KMS-11 (cell line): ENCODE results near the gene UNC93A.
"Not testable (repeated sequence)": the region's sequence is repeated elsewhere in the genome, so short reads cannot be mapped to it uniquely, and the experiment has no call there.

ENCODE experiments used
- H2AFZ ChIP-seq: fragments of 200-600 bp; sonication (generic); 2 replicates; pipeline ENCODE4 v1.6.1; 2016; ENCODE audit warnings: antibody characterized with exemption, mixed run types, low read depth
- H3K27ac ChIP-seq: fragments of 200-600 bp; sonication (generic); 2 replicates; pipeline ENCODE4 v1.6.1; 2016; ENCODE audit warnings: mild to moderate bottlenecking, mixed run types
- H3K27me3 ChIP-seq: fragments of 200-600 bp; sonication (generic); 2 replicates; pipeline ENCODE4 v1.6.1; 2017; ENCODE audit warnings: mild to moderate bottlenecking, low read depth, mixed run types, moderate library complexity; ENCODE audit not compliant: insufficient read depth
- H3K36me3 ChIP-seq: fragments of 200-600 bp; sonication (generic); 2 replicates; pipeline ENCODE4 v1.6.1; 2017; ENCODE audit warnings: mild to moderate bottlenecking, mixed run types; ENCODE audit not compliant: insufficient read depth
- H3K4me1 ChIP-seq: fragments of 200-600 bp; sonication (generic); 2 replicates; pipeline ENCODE4 v1.6.1; 2016; ENCODE audit warnings: mild to moderate bottlenecking, low read depth, mixed run types; ENCODE audit not compliant: poor library complexity, severe bottlenecking
- H3K4me2 ChIP-seq: fragments of 200-600 bp; sonication (generic); 2 replicates; pipeline ENCODE4 v1.7.0; 2016; ENCODE audit warnings: mild to moderate bottlenecking, mixed run types
- H3K4me3 ChIP-seq: fragments of 200-600 bp; sonication (generic); IDR thresholded peaks from 2 replicates; pipeline ENCODE4 v1.6.1; 2017; ENCODE audit warnings: low read depth, low read length, mixed read lengths; ENCODE audit not compliant: insufficient read depth
- H3K79me2 ChIP-seq: fragments of 200-600 bp; sonication (generic); 2 replicates; pipeline ENCODE4 v1.6.1; 2016; ENCODE audit warnings: low read depth, mixed run types; ENCODE audit not compliant: insufficient read depth
- H3K9ac ChIP-seq: fragments of 200-600 bp; sonication (generic); 2 replicates; pipeline ENCODE4 v1.6.1; 2016; ENCODE audit warnings: mild to moderate bottlenecking, mixed run types
- H4K20me1 ChIP-seq: fragments of 200-600 bp; sonication (generic); 2 replicates; pipeline ENCODE4 v1.6.1; 2016; ENCODE audit warnings: mild to moderate bottlenecking, mixed run types; ENCODE audit not compliant: insufficient read depth
- CTCF ChIP-seq: fragments of 200-600 bp; sonication (generic); conservative IDR thresholded peaks from 2 replicates; pipeline ENCODE4 v1.6.1; 2017; ENCODE audit warnings: low read depth, mild to moderate bottlenecking, antibody characterized with exemption, low read length, moderate library complexity, mixed read lengths

UNC93A gene

DNA sequence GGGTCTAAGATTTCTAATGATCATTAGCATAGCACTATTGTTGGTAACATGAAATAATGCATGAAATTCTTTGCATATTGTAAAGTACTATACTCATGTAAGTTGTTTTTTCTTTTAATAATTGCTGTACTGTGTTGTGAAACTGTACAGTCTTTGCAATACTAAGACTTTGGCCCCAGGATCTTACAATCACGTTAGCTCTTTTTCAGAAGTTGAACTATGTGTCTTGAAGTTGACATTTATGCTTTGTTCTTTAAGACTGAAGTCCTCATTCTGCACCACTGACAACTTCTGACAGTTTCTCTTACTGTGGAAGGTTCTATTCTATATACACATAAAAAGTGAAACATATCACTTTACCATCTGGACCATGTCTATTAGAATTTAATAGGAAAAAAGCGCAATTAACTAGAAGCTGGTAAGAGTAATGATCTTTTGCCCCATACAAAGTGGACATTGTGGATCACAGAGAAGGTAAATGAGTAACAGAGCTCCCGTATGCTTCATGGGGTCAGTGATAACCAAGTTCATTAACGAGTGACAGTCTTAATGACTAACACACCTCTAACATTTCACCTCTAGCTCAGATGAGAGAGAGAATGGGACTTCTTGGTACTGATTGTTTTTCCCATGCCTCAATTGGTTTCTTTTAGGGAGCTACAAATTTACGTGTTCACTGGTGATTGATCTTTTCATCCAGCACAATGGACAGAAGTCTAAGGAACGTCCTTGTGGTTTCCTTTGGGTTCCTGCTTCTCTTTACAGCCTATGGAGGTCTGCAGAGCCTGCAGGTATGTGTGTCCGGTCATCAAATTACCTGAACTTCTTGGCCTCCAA, at the start of gene UNC93A:
UNC93A (plus strand) TSS at position 530 of the 837 bp plus-strand sequence; CDS start at position 705, 175 bp downstream.
- no peak for TF ChIP-seq CTCF
- H3K27me3 ChIP-seq: no peaks in the 10 kb centered on the region

DNA sequence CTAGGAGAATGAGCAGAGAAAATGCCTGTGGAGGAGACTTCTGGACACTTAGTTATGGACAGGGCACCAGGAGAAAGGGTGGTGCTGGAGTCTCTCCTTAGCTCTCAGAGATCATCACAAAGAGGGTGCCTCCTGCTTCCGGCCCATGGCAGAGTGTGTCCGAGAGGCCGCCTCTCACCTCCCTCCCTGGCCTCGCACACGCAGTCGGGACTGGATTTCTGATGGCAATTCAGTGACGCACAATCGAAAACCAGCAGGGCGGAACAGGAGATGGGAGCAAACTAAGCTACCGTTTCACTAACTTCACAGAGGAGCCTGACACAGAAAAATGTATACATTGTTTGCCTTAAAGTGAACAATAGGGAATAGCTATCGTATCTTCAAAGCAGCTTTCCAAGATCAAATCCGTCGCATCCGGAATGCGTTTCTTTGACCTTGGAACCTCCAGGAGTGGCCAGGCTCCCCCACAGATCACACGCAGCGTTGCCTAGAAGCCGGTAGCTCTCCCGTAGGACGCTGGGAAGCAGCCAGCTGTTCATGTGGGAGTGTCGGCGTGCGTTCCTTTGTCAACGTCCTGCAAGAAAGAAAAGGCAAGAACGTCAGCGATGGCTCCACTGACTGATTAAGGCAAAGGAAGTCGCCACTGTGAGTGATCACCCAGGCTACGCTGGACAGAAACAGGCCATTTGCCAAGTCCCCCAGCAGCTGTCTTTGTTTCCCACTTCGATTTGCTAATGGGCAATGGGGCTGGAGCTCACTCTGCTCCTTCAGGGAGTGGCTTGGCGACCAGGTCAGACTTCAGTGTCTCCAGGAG, 49.6 kb upstream of the UNC93A start:
- not testable (repeated sequence) for H3K27ac ChIP-seq, H3K4me3 ChIP-seq, H2AFZ ChIP-seq, H3K4me2 ChIP-seq, H3K9ac ChIP-seq, H3K27me3 ChIP-seq, H3K79me2 ChIP-seq, H4K20me1 ChIP-seq, H3K36me3 ChIP-seq, H3K4me1 ChIP-seq

More for the DNA sequence above, at the start of gene UNC93A:
- H3K27ac ChIP-seq: no peak within 1 kb of the TSS
- no peak within 1 kb of the TSS for H3K4me3 ChIP-seq
- H3K4me2 ChIP-seq: no peak within 1 kb of the TSS
- H3K9ac ChIP-seq: no peak within 1 kb of the TSS
- H2AFZ ChIP-seq: no peak within 1 kb of the TSS
- H3K36me3 ChIP-seq: no peaks in the 10 kb centered on the region
- no peaks in the 10 kb centered on the region for H3K4me1 ChIP-seq
- H4K20me1 ChIP-seq: no peaks in the 10 kb centered on the region
- no peaks in the 10 kb centered on the region for H3K79me2 ChIP-seq

GRCh38 chr6:167242135-167242506, 49.0 kb upstream of the UNC93A start:
- H3K4me3 ChIP-seq, H3K79me2 ChIP-seq, H3K36me3 ChIP-seq, H3K27ac ChIP-seq, H3K4me1 ChIP-seq, H4K20me1 ChIP-seq, H3K27me3 ChIP-seq, H2AFZ ChIP-seq, H3K4me2 ChIP-seq, H3K9ac ChIP-seq: not testable (repeated sequence)

GRCh38 chr6:167242511-167243051, 48.5 kb upstream of the UNC93A start:
- not testable (repeated sequence) for H2AFZ ChIP-seq, H3K4me2 ChIP-seq, H3K4me1 ChIP-seq, H3K9ac ChIP-seq, H4K20me1 ChIP-seq, H3K79me2 ChIP-seq, H3K36me3 ChIP-seq, H3K27ac ChIP-seq, H3K4me3 ChIP-seq, H3K27me3 ChIP-seq

DNA sequence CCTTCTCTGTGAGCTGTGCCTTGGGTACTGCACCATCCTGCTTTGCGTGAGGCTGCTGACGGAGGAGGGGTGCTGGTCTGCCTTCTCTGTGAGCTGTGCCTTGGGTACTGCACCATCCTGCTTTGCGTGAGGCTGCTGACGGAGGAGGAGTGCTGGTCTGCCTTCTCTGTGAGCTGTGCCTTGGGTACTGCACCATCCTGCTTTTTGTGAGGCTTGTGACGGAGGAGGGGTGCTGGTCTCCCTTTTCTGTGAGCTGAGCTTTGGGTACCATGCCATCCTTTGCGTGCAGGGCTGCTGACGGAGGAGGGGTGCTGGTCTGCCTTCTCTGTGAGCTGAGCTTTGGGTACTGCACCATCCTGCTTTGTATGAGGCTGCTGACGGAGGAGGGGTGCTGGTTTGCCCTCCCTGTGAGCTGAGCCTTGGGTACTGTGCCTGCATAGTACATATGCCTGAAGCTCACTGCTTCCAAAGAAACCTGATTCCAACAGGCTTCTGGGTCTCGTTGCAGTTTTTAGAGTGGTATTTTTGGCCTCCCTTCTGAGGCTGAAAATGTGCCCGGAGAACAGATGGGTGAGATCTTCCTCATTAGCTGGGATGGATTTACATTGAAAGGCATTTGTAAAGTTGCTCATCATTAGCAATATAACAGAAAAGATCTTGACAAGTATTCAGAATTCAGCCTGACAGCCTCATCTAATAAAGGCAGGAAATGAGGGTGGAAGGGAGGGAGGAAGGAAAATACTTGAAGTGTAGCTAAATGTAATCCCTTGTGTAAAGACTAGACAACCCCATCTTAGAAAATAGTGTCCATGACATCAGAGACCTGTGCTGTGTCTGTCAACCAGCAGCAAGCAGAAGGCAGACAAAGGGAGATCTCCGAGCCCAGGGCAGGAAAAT, 46.8 kb upstream of the UNC93A start:
- Histone ChIP-seq H3K4me2 (no peak overlapping the region), H3K27me3 (no peaks in the 10 kb centered on the region), H3K27ac (no peak overlapping the region), H3K4me3 (no peak overlapping the region), H3K4me1 (no peaks in the 10 kb centered on the region), H3K79me2 (no peaks in the 10 kb centered on the region), H3K36me3 (no peaks in the 10 kb centered on the region), H4K20me1 (no peaks in the 10 kb centered on the region), H2AFZ (no peak overlapping the region), H3K9ac (no peak overlapping the region)
- TF ChIP-seq CTCF: no peak
